HCT116 (cell line): ENCODE results near the gene NBEAL2. TPM values are rescaled to one million over a fixed set of nuclear protein-coding genes. Genes with fewer than 3 reads are reported as not detected.
A peak's percentile ranks its signal among the peaks of the same experiment; 100 is the strongest.

Source experiments
- ATAC-seq: fragments of 200-7000 bp; cut with Tn5 transposase; 2 replicates; pipeline ENCODE4 v1.9.1; 2020; ENCODE audit warnings: mild to moderate bottlenecking, moderate library complexity
- BruUV-seq: library from RNA; stranded (reverse); fragments of 400-500 nt; replicated peaks from 2 replicates; lab custom pipeline; 2021; lab: Mats Ljungman, UMichigan
- CTCF ChIA-PET: fragments of 300-600 bp; sonication (Branson Sonifier 250); formaldehyde crosslinking; loops from one replicate; lab custom pipeline; 2021; ENCODE audit warnings: antibody characterized with exemption; lab: Charles Lee
- POLR2A ChIA-PET: fragments of 300-600, 350-600 bp; sonication (Branson Sonifier 250); formaldehyde crosslinking; loops from one replicate; lab custom pipeline; 2021; ENCODE audit warnings: antibody characterized with exemption; lab: Charles Lee
- RAD21 ChIA-PET, 2 experiments: fragments of 300-600 bp; sonication (Branson Sonifier 250); formaldehyde crosslinking; loops; one replicate each; lab custom pipeline; 2023; ENCODE audit warnings: low total read pairs in 2 of 2; ENCODE audit not compliant: uncharacterized antibody in 2 of 2, unreplicated experiment in 2 of 2, low non-redundant PET in 1 of 2; lab: Charles Lee
- DNase-seq: peaks from one replicate; pipeline ENCODE4 v3.0.0-alpha.2; 2010; ENCODE audit warnings: low read depth, low spot score
- H2AFZ ChIP-seq: fragments of 200-600 bp; shearing (Covaris generic), sonication (generic); 2 replicates; pipeline ENCODE4 v1.6.1; 2017; ENCODE audit warnings: low read depth, mixed run types, mixed read lengths, antibody characterized with exemption, low read length; ENCODE audit not compliant: poor library complexity, severe bottlenecking
- H3K27ac ChIP-seq: 2 replicates; pipeline ENCODE4 v1.5.1; 2012; ENCODE audit warnings: low read depth, low read length
- H3K27me3 ChIP-seq: fragments of 200-600 bp; sonication (generic); 2 replicates; pipeline ENCODE4 v1.6.1; 2016; ENCODE audit warnings: mixed run types, low read length, mixed read lengths; ENCODE audit not compliant: insufficient read depth
- H3K36me3 ChIP-seq, 2 experiments: fragments of 200-500 bp in 1 of 2; fragments of 200-600 bp in 1 of 2; sonication (Bioruptor generic) in 1 of 2; sonication (generic) in 1 of 2; 2 replicates each; pipeline versions ENCODE4 v1.5.1 to v1.6.1; 2014 to 2016; ENCODE audit warnings: low read length in 2 of 2, inconsistent platforms in 1 of 2, mixed read lengths in 1 of 2, mixed run types in 1 of 2; ENCODE audit not compliant: insufficient read depth in 2 of 2, control insufficient read depth in 1 of 2
- H3K4me1 ChIP-seq, 2 experiments: fragments of 200-600 bp in 1 of 2; sonication (generic) in 1 of 2; 2 replicates each; pipeline versions ENCODE4 v1.5.1 to v1.6.1; 2012 to 2017; ENCODE audit warnings: low read length in 2 of 2, inconsistent platforms in 1 of 2, mild to moderate bottlenecking in 1 of 2, mixed read lengths in 1 of 2, mixed run types in 1 of 2, moderate library complexity in 1 of 2; ENCODE audit not compliant: insufficient read depth in 2 of 2, control insufficient read depth in 1 of 2
- H3K4me2 ChIP-seq: fragments of 200-600 bp; sonication (generic); 2 replicates; pipeline ENCODE4 v1.6.1; 2017; ENCODE audit warnings: mixed run types, low read length, mixed read lengths
- H3K4me3 ChIP-seq, 2 experiments: fragments of 200-600 bp in 1 of 2; sonication (generic) in 1 of 2; replicated peaks in 1 of 2; 2 replicates each; pipeline ENCODE4 v1.5.1; 2011 to 2016; ENCODE audit warnings: low read length in 2 of 2, control low read depth in 1 of 2, low read depth in 1 of 2, mild to moderate bottlenecking in 1 of 2, mixed read lengths in 1 of 2, mixed run types in 1 of 2
- H3K79me2 ChIP-seq: fragments of 200-600 bp; sonication (generic); 2 replicates; pipeline ENCODE4 v1.6.1; 2017; ENCODE audit warnings: mild to moderate bottlenecking, mixed run types, low read length, moderate library complexity, mixed read lengths; ENCODE audit not compliant: insufficient read depth
- H3K9ac ChIP-seq: fragments of 200-600 bp; sonication (generic); 2 replicates; pipeline ENCODE4 v1.6.1; 2016; ENCODE audit warnings: low read length, mixed read lengths
- H3K9me2 ChIP-seq: fragments of 200-600 bp; sonication (generic), shearing (Covaris generic); 2 replicates; pipeline ENCODE4 v1.6.1; 2017; ENCODE audit warnings: mixed run types, mild to moderate bottlenecking, moderate library complexity; ENCODE audit not compliant: insufficient read depth
- H3K9me3 ChIP-seq, 2 experiments: fragments of 200-500 bp in 1 of 2; fragments of 200-600 bp in 1 of 2; sonication (Bioruptor generic) in 1 of 2; sonication (generic) in 1 of 2; 2 replicates each; pipeline ENCODE4 v1.6.1; 2014 to 2017; ENCODE audit warnings: low read length in 2 of 2, mixed read lengths in 2 of 2, inconsistent platforms in 1 of 2, low read depth in 1 of 2, mild to moderate bottlenecking in 1 of 2, mixed run types in 1 of 2, moderate library complexity in 1 of 2; ENCODE audit not compliant: control insufficient read depth in 1 of 2, insufficient read depth in 1 of 2
- H4K20me1 ChIP-seq: fragments of 200-600 bp; sonication (generic), shearing (Covaris generic); 2 replicates; pipeline ENCODE4 v1.6.1; 2017; ENCODE audit warnings: mixed run types, mild to moderate bottlenecking, moderate library complexity; ENCODE audit not compliant: insufficient read depth
- MAX ChIP-seq: IDR thresholded peaks from 2 replicates; pipeline ENCODE4 v1.6.1; 2012
- REST ChIP-seq: IDR thresholded peaks from 2 replicates; pipeline ENCODE4 v1.6.1; 2012; ENCODE audit warnings: low read depth
- SP1 ChIP-seq: IDR thresholded peaks from 2 replicates; pipeline ENCODE4 v1.6.1; 2012; ENCODE audit warnings: low read depth
- intact Hi-C: fragments of 100-400 bp; cut with micrococcal nuclease; formaldehyde crosslinking; loops from 2 replicates; pipeline ENCODE4 v1.10.0; 2022
- total RNA-seq: library from RNA; stranded (reverse); gene quantifications from one replicate; pipeline ENCODE4 v1.2.1, GENCODE V29; 2021; ENCODE audit not compliant: unreplicated experiment

The NBEAL2 gene
- total RNA-seq, 1 experiment from 2014 or later, result 72.9 TPM

- Histone ChIP-seq H3K27me3 (no peaks in the 10 kb centered on the region), H3K4me1 (peaks cover 0 to 15% of the 10 kb centered on the region in 2 experiments; a peak in 1 of 4 replicates), H3K9ac (no peak overlapping the region), H3K4me2 (no peak overlapping the region), H3K9me2 (no peaks in the 10 kb centered on the region), H4K20me1 (no peaks in the 10 kb centered on the region), H3K9me3 (no peaks in the 10 kb centered on the region), H3K27ac (no peak overlapping the region), H3K36me3 (peaks cover 0 to 16% of the 10 kb centered on the region in 2 experiments; a peak in 2 of 4 replicates), H2AFZ (no peak overlapping the region), H3K4me3 (no peak overlapping the region), H3K79me2 (no peaks in the 10 kb centered on the region)
- TF ChIP-seq MAX, result no peak
- no peak for TF ChIP-seq REST
- TF ChIP-seq SP1, result no peak
- ATAC-seq, result 0 out of 2 replicates have a peak, but pooled peaks have one; percentile 3
- ChIA-PET RAD21 (no interaction called here), POLR2A (no interaction called here), CTCF (interaction anchor here (1.4 kb wide), 1 partner anchor 62 kb away, joined by 5 read pairs; no protein-coding TSS in a partner anchor)
- intact Hi-C loops, result loop anchor here (1.0 kb wide), 2 partner anchors 74 to 292 kb away; no protein-coding TSS in a partner anchor
- BruUV-seq, result no TSS peak
- no peak for DNase-seq
Observed at GRCh38 chr3:46997453-46998091, 18.1 kb downstream of the NBEAL2 start.
